Astrocyte of the hippocampus (primary cell): Measurements from ENCODE around the gene DCAF6.

Experiments used
- DNase-seq: peaks from one replicate; pipeline ENCODE4 v3.0.0; 2011; ENCODE audit warnings: low read depth, low spot score

The DCAF6 gene

DNA sequence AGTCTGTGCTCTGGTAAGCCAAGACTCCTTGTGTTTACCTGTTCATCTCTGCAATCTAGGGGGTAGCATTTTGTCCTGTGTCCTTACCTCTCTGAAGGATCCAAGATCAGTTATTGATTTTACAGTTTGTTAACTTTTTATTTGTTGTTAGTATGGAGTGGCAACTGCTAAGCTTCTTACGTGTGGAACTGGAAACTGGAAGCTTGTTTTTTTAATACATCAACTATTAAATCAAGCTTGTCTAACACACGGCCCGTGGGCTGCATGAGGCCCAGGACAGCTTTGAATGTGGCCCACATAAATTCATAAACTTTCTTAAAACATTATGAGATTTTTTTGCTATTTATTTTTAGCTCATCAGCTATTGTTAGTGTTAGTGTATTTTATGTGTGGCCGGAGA is 29.6 kb downstream of the DCAF6 start:
- no peak for DNase-seq

DNA sequence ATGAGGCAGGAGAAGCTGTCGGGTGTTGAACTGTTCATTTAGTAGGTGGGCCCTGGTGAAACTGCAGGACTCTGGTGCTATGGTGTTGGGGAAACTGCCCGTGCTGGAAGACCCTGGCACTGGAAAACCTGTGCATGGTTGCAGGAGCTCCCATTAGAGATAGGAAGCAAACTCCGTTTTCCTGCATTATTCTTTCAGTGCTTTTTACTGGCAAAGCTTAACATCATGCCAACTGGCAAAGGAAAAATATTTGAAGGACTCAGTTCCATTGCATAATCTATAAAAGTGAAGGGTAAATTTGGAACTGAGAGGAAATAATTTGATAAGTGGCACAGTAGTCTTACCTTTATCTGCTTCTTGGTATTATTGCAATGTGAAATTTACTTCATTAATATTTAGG is 32.1 kb downstream of the DCAF6 start:
- no peak for DNase-seq

DNA sequence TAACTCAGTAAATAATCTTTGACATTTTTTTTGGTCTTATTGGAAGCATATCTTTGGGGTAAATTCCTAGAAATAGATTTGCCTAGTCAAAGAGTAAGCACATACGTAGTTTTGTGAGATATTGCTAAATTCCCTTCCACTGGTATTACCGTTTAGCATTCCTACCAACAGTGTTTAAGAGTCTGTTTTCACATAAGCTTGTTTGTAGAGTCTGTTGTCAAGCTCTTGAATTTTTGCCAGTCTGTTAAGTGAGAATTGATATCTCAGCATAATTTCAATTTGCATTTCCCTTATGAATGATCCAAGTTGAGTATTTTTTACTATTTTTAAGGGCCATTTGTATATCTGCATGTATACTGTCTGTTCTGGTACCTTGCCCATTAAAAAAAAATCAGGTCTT is 37.3 kb downstream of the DCAF6 start:
- no peak for DNase-seq

DNA sequence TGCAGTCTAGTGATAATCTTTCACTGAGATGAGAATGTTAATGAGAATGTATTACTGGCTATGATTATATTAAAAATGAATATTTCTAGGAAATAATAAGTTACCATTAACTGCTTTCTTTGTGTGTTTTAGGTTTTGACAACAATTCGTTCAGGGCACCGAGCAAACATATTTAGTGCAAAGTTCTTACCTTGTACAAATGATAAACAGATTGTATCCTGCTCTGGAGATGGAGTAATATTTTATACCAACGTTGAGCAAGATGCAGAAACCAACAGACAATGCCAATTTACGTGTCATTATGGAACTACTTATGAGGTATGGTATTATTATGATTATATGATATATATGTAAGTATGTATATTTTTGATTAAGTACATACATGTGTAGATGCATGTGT is 38.2 kb downstream of the DCAF6 start:
- DNase-seq, result no peak

DNA sequence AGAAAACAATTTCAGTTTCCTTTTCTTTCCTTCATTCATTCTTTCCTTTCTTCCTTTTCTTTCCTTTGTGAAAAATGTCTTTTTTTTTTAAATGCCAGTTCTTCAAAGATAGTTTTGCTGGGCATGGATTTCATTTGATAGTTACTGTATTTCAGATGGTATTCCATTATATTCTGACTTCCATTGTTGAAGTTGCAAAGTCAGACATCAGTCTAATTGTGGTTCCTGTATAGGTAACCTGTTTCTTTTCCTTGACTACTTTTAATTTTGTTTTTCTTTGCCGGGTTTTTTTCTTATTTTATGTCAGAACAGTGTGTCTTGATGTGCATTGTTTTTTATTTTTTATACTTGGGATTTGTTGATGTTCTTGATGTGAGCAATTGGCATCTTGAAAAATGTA is 40.8 kb downstream of the DCAF6 start:
- DNase-seq, result no peak

DNA sequence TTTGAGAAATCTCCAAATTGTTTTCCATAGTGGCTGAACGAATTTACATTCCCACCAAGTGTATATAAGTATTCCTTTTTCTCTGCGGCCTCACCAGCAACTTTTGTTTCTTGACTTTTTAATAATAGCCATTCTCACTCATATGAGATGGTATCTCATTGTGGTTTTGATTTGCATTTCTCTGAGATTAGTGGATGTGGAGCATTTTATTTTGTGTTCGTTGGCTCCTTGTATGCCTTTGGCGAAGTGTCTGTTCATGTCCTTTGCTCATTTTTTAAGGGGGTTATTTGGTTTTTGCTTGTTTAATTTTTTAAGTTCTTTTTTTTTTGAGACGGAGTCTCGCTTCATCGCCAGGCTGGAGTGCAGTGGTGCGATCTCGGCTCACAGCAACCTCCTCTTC is 45.5 kb downstream of the DCAF6 start:
- peak; percentile 58 for DNase-seq

DNA sequence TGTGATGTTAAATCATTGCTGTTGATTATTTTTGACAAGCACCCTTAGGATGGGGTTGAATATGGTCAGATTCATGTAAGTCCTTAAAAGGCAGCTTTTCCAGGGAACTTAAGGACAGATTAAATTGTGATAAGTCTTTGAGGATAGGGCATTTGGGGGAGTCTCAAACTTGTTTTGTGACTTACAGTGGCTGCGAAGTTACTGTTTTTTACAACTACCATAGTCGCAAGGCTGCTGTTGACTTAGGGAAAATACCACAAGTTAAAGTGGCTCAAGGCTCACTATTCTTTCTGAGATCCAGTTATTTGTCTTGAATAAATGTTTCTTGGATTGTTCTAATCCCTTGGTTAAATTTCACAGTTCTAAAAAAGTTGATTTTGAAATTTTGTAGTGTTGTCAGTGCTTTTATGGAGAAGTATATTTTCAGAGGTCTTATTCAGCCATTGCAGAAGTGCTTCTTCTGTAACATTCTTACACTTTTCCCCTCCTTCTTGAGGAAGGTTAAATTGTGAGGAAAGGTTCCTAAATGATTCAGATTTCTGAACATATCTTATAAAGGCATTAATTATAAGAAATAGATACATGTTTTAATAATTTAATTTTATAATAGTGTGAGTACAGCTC is 47.4 kb downstream of the DCAF6 start:
- no peak for DNase-seq

DNA sequence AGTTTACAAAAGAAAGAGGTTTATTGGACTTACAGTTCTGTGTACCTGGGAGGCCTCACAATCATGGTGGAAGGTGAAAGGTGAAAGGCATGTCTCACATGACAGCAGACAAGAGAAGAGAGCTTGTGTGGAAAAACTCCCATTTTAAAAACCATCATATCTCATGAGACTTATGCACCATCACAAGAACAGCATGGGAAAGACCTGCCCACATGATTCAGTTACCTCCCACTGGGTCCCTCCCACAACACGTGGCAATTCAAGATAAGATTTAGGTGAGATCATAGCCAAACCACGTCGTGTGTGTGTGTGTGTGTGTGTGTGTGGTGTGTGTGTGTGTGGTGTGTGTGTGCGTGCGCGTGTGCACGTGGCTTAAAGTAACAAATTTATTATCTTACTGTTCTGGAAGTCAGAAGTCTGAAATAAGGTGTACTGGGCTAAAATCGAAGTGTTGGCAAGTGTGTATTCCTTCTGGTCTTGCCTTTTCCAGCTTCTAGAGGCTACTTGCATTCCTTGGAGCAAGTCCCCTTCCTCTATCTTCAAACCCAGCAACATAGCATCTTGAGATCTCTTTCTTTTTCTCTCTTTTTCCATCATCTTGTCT is 48.5 kb downstream of the DCAF6 start:
- no peak for DNase-seq

DNA sequence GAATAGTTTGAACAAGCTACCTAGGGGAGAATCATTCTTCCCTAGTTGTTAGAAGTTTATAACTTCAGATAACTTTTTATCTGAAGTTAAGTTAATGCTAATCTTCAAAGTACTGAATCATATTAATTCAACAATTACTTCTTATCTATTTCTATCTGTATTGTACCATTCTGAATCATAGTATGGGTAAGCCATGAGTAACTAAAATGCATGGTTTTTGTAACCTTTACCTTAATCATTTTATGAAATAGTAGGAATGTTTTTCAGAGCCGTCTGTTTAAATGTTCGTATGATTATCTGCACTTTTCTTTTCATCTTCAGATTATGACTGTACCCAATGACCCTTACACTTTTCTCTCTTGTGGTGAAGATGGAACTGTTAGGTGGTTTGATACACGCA is 50.7 kb downstream of the DCAF6 start:
- no peak for DNase-seq

DNA sequence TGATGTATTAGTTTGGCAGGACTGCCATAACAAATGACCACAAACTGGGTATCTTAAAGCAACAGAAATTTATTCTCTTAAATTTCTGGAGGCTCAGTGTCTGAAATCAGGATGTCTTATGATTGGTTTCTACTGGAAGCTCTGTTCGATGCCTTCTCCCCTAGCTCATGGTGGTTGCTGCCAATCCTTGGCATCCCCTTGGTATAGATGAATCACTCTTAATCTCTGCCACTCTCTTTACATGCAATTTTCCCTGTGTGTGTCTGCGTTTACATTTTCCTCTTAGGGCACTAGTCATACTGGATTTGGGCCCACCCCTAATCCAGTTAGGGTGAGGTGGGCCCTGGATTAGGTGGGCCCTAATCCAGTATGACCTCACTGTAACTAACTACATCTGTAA is 55.1 kb downstream of the DCAF6 start:
- DNase-seq, result peak; percentile 5

DNA sequence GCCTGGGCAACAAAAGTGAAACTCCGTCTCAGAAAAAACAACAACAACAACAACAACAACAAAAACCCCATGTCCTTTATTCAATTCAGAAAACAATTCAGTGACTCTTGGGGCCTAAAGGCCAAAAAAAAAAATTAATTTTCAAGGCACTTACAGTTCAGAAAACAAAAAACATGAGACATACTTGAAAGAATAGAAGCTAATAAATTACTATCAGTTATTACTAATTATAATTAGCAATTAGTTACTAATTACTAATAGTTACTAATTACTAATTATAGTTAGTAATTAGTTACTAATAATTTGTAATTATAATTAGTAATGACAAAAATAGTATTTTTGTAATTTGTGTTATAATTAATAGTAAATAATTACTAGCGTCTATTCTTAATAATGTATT is 57.2 kb downstream of the DCAF6 start:
- no peak for DNase-seq

DNA sequence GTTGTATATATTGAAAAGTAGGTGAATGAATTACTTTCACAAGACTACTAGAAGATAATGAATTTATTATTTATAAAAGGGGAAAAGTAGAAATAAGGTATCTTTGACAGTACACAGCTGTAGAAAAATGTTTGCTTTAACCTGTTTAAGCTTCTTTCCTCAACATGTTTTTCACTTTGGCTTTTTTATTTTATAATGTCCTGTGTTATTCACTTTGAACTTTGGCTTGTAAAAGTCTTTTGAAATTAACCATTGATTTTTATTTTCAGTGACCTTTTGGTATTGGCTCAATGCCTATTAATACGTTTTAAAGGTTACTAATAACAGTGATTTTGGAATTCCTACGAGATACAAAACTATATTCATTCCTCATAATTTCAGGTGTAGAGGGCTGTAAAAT is 58.1 kb downstream of the DCAF6 start:
- no peak for DNase-seq

DNA sequence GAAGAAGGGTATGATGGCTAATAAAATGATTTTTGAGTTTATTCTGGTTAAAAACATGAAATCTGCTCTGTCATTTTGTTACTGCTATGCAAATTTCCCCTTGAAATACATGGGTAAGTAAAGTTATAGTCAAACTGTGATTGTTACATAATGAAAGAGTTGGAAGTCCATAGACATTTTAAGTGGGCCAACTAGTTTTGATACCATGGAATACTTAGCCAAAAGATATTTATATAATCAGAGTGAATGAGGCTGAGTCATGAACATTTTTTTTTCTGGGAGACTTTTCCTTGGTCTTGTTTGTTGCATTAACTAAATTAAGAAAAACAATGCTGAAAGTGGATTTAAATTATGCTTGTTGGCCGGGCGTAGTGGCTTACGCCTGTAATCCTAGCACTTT is 58.6 kb downstream of the DCAF6 start:
- DNase-seq, result no peak

DNA sequence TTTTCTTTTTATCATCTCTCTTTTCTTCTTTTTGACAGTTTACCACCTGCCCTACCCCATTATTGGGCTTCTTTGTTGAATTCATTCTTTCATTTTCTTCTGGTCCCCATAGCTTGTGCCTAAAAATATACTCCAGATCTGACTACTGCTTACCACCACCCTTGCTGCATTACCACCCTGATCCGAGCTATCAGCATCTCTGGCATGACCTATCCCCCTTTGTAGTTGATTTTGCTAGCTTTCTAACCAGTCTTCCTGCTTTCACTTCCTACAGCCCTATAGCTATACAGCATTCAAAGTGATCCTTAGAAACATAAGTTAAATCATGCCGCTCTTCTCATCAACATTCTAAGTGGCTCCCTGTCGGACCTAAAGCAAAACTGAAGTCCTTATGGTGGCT is 59.8 kb downstream of the DCAF6 start:
- no peak for DNase-seq

DNA sequence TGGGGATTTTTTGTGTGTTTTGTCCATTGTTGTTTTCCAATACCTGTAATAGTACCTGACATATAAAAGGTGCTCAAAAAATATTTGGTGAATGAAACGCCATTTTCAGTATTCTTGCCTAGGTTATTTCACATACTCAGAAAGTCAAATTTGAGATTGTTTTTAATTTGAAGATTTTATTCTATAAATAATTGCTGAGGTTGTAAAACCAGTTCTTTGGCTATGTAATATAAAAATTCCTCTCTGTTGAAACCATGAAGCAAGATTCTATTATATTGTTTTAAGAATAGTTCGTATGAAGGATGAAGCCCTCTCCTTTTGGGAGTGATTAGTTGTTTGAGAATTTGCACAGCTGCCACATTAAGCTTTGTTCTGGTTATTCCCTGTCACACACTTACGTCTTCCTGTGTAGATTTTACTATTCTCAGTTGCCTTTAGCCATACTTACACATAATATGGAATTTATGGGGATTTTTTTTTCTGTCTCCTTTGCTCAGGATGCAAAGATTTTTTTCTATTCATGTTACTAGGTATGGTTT is 60.6 kb downstream of the DCAF6 start:
- no peak for DNase-seq

DNA sequence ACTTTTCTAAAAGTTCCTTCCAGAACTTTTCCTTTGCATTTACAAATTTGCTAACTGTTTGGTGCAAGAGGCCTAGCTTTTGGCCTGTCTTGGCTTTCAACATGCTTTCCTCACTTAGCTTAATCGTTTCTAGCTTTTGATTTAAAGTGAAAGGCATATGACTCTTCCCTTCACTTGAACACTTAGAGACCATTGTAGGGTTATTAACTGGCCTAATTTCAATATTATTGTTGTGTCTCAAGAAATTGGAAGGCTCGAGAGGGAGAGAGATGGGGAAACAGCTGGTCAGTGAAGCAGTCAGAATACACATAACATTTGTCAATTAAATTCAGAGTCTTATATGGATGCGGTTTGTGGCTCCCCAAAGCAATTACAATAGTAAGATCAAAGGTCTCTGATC is 63.4 kb downstream of the DCAF6 start:
- DNase-seq, result no peak

DNA sequence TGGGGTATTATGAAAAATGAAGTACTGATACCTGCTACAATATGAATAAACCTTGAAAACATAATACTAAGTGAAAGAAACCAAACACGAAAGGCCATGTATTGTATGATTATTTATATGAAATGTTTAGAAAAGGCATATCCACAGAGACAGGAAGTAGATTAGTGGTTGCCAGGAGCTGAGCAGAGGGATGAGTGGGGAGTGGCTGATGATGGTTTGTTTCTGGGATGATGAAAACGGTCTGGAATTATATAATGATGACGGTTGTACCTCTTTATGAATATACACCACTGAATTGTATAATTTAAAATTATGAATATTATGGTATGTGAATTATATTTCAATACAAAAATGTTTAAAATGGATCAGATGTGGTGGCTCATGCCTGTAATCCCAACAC is 64.2 kb downstream of the DCAF6 start:
- DNase-seq, result no peak

DNA sequence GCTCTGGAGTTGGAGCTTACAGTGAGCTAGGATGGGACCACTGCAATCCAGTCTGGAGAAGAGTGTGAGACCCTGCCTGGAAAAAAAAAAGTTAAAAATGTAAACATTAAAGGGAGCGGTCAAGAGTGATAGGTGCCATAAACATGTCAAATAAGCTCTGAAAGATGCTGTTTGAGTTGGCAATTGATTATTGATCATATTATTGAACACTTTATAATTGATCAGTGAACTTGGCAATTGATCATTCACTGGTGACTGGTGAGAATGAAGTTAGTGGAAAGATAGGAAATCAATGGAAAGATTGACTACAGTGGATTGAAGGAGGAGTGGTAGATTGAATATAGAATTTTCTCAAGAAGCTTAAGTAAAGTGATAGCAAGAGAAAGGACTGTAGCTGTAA is 64.7 kb downstream of the DCAF6 start:
- DNase-seq, result no peak

DNA sequence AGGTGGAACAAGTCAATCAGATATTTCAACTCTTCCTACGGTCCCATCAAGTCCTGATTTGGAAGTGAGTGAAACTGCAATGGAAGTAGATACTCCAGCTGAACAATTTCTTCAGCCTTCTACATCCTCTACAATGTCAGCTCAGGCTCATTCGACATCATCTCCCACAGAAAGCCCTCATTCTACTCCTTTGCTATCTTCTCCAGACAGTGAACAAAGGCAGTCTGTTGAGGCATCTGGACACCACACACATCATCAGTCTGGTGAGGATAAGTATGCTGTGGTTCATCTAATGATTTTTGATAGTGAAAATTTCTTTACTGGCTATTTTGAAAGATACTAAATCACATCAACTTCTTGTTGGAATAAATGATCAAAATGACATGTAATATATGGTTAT is 68.0 kb downstream of the DCAF6 start:
- no peak for DNase-seq

DNA sequence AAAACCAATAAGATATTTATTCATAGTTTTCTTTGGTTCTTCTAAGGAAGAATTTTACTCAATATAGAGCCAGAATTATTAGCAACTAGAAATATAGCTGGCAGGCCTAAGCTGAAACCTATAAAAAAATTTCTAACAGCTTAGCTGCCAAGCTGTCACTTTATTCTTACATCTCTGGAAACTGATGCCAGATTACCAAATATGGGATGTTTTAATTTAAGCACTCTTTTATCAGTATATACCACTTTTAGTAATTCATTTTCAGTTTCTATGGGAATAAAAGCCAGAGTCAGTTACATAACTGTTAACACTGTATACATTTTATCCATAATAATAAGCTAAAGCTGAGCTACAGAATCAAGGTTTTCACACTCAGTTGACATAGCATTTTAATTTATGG is 69.0 kb downstream of the DCAF6 start:
- no peak for DNase-seq

DNA sequence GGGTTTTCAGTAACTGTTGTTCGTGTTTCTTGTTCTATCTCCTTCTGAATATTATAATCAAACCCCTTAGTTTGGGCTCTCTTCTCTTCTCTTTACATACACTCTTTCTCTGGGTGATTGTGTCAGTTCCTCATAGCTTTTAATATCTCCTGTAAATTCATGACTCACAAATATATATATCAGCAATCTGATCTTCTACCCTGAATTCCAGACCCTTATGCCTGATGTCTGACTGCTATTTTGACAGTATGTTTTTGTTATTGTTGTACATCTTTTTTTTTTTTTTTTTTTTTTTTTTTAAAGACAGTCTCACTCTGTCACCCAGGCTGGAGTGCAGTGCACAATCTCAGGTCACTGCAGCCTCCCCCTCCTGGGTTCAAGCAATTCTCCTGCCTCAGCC is 71.2 kb downstream of the DCAF6 start:
- no peak for DNase-seq

DNA sequence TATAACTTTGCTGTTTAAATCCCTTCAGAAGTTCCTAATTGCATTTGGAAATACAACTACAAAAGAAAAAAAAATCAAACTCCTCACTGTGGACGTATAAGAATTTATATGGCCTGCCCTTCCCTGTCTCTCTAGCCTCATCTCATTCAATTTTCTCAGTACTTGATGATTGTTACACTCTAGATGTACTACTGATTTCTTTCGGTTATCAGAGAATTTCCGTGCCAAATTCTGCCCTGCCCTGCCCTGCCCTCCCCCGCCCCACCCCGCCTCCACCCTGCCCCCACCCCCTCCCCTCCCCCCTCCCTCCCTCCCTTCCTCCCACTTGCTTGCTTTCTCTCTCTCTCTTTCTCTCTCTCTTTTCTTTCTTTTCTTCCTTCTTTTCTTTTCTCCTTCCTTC is 72.1 kb downstream of the DCAF6 start:
- DNase-seq, result no peak

DNA sequence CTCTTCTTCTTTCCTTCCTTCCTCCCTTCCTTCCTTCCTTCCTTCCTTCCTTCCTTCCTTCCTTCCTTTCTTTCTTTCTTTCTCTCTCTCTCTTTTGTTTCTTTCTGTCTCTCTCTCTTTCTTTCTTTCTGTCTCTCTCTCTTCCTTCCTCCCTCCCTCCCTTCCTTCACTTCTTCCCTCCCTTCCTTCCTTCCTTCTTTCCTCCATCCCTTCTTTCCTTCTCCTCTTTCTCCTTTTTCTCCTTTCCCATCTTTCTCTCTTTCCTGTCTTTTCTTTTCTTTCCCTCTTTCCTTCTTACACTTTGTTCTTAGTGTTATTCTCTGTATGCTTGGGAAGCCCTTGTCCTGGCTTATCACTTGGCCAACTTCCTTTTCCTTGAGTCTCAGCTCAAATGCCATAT is 72.8 kb downstream of the DCAF6 start:
- no peak for DNase-seq

DNA sequence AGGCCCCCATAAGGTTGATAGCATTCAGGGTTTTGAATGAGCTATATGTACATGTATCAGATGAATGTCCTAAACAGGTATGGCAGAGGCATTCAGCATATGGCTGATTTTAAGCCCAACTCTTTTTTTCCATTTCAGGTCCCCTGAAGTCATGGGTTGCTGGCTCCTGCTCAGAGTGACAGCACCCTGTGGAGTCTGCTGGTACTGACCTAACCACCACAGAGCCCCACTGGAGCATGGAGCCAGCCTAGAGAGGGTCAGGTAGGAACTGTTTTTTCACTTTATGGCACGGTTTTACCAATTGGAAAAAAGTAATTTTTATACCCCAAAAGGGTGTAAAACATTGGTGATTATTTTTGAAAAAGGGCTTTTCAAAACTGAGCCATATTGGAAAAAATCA is 82.9 kb downstream of the DCAF6 start:
- no peak for DNase-seq
